Esophagus squamous epithelium (tissue), 5 donors: ENCODE data around the gene CLEC2L. TPM values are rescaled to one million over a fixed set of nuclear protein-coding genes. Genes with fewer than 3 reads are reported as not detected.

Experiments
- DNase-seq: peaks from one replicate; lab custom pipeline; 2025; lab: John Stamatoyannopoulos, UW
- H3K27ac ChIP-seq, 4 donors: fragments of 200-600 bp; sonication (generic); one replicate each; pipeline ENCODE4 v1.5.1; 2016 to 2019; ENCODE audit warnings: mild to moderate bottlenecking in 1 of 4
- H3K27me3 ChIP-seq, 4 donors: fragments of 200-600 bp; sonication (generic); 1 replicate in 3 of 4; 2 replicates in 1 of 4; pipeline versions ENCODE4 v1.5.1 to v1.6.0; 2017 to 2021; ENCODE audit warnings: antibody characterized with exemption in 1 of 4
- H3K36me3 ChIP-seq, 3 donors: fragments of 200-600 bp; sonication (generic); one replicate each; pipeline ENCODE4 v1.5.1; 2016 to 2019
- H3K4me1 ChIP-seq, 3 donors: fragments of 200-600 bp; sonication (generic); one replicate each; pipeline ENCODE4 v1.5.1; 2017 to 2019
- H3K4me3 ChIP-seq, 4 donors: fragments of 200-600 bp; sonication (generic); 1 replicate in 3 of 4; 2 replicates in 1 of 4; pipeline ENCODE4 v1.5.1; 2016 to 2019; ENCODE audit warnings: mild to moderate bottlenecking in 2 of 4, moderate library complexity in 1 of 4
- H3K9me3 ChIP-seq, 3 donors: fragments of 200-600 bp; sonication (generic); one replicate each; pipeline ENCODE4 v1.5.1; 2016 to 2019
- POLR2A ChIP-seq, 4 donors: fragments of 450-650 bp; IDR thresholded peaks; one replicate each; pipeline ENCODE4 v1.6.1; 2017; ENCODE audit warnings: antibody characterized with exemption in 4 of 4, mild to moderate bottlenecking in 4 of 4, moderate library complexity in 3 of 4
- WGBS, 2 donors: methylation state at CpG; one replicate each; pipeline ENCODE4 v1.1.5; 2018; 5-methylcytosine and 5-hydroxymethylcytosine counted together
- intact Hi-C: fragments of 100-400 bp; cut with DNase I; formaldehyde crosslinking; loops from one replicate; pipeline ENCODE4 v1.15.0; 2022
- total RNA-seq, 4 donors: library from RNA; depleted of rRNA; stranded (reverse); fragments of >200 nt; gene quantifications; one replicate each; pipeline ENCODE4 v1.1.0, GENCODE V29; 2016
- TF ChIP-seq, protein P1 (sequence below), 6 experiments: fragments of 450-650 bp in 4 of 6; fragments of 200-600 bp in 2 of 6; sonication (generic) in 2 of 6; IDR thresholded peaks; one replicate each; pipeline ENCODE4 v1.5.1; 2016 to 2019; ENCODE audit warnings: antibody characterized with exemption in 6 of 6, mild to moderate bottlenecking in 4 of 6, moderate library complexity in 4 of 6
- donor health status: DM: yes; HTN: yes; CAD: no.

The CLEC2L gene
- total RNA-seq, 4 donors from 2014 or later, result not detected

DNA sequence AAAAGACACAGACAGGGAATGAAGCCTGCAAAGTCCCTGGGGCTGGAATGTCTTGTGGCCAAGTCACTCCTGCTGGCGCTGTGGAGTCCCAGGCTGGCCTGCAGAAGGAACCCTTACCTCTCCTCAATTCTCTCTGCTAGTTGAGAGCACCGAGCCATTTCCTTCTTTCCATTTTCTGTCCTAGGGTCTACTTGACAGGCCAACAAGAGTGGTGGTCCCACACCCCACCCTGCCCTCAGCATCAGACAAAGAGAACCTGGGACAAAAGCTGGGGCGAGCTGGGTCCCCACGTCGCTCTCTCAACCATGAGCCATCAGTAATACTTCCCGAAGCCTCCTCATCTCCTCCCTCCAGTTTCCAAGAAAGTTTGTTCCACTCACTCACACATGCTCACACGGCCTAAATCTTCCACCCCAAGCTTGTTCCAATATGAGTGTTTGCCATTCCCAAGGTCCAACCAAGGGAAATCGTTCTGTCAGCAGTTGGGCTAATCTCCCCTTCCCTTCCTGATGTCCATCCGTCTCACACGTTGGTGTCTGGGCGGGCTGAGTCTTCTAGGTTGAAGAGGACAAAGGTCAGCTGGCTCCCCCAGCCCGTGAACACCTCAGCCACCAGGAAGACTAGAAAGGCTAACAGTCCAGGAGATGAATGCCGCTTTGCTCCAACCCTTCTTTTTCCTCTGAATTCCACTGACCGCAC lies 44.3 kb downstream of the CLEC2L start:
- 88 to 92% methylated on average over 11 to 14 of the region's 14 CpGs for WGBS, 2 donors
- Histone ChIP-seq H3K4me3 (no peak overlapping the region), H3K4me1 (no peaks in the 10 kb centered on the region), H3K36me3 (peaks cover 2 to 78% (median 9%) of the 10 kb centered on the region in 3 donors), H3K27me3 (no peaks in the 10 kb centered on the region), H3K27ac (no peak overlapping the region), H3K9me3 (no peaks in the 10 kb centered on the region)
- DNase-seq, result no peak
- TF ChIP-seq POLR2A (IDR thresholded peaks at IDR 0.05), result no peak
- TF ChIP-seq, protein P1, sequence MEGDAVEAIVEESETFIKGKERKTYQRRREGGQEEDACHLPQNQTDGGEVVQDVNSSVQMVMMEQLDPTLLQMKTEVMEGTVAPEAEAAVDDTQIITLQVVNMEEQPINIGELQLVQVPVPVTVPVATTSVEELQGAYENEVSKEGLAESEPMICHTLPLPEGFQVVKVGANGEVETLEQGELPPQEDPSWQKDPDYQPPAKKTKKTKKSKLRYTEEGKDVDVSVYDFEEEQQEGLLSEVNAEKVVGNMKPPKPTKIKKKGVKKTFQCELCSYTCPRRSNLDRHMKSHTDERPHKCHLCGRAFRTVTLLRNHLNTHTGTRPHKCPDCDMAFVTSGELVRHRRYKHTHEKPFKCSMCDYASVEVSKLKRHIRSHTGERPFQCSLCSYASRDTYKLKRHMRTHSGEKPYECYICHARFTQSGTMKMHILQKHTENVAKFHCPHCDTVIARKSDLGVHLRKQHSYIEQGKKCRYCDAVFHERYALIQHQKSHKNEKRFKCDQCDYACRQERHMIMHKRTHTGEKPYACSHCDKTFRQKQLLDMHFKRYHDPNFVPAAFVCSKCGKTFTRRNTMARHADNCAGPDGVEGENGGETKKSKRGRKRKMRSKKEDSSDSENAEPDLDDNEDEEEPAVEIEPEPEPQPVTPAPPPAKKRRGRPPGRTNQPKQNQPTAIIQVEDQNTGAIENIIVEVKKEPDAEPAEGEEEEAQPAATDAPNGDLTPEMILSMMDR (IDR thresholded peaks at IDR 0.05), result no peak
- intact Hi-C loops, result no loop called here

DNA sequence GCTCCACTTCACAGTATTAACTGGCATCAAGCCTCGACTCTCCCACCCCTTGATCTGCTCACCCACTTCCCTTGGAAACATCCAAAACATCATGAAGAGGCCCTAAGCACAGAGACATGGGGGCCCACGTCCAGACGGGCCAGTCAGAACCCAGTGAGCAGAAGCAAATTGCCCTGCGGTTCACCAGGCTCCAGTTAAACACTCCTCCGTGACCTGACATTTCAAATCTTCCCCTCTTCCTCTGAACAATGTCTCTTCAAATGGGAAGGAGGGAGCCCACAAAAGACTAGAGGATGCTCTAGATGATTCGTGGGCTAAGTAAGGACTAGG lies 44.8 kb downstream of the CLEC2L start:
- Histone ChIP-seq H3K27ac (no peak overlapping the region), H3K27me3 (no peaks in the 10 kb centered on the region), H3K4me3 (no peak overlapping the region), H3K9me3 (no peaks in the 10 kb centered on the region), H3K4me1 (no peaks in the 10 kb centered on the region), H3K36me3 (peaks cover 6 to 83% (median 14%) of the 10 kb centered on the region in 3 donors)
- 92 to 100% methylated on average over 2 to 4 of the region's 6 CpGs for WGBS, 2 donors
- TF ChIP-seq, protein P1 (IDR thresholded peaks at IDR 0.05), result no peak
- no peak for TF ChIP-seq POLR2A (IDR thresholded peaks at IDR 0.05)
- intact Hi-C loops, result no loop called here
- no peak for DNase-seq

- peaks cover 6 to 85% (median 20%) of the 10 kb centered on the region in 3 donors for H3K36me3 ChIP-seq
- 90 to 98% methylated on average over 3 to 8 of the region's 12 CpGs for WGBS, 2 donors
These were observed 45.5 kb downstream of the CLEC2L start for GRCh38 chr7:139568813-139569490.

DNA sequence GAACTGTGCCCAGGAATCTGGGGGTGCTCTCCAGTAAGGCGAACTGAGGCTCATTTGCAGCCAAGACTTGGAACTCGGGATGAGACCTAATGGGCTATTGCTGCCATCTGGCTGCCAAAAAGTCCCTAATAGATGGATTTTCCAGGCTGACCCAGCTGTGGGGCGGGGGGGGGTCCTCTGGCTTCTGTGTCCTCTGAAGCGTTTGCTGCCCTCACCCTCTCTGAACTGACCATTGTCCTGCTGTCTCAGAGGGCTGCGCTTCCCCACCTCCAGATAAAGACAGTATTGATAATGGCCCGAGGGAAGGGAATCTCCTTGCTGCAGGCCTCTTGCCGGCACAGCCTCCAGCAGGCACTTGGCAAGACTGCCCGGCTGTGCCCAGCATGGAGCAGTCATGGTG lies 46.6 kb downstream of the CLEC2L start:
- peaks cover 17 to 91% (median 27%) of the 10 kb centered on the region in 3 donors for H3K36me3 ChIP-seq
- WGBS, 2 donors, result 74 to 81% methylated on average over 5 of the region's 8 CpGs
- no peak overlapping the region for H3K27ac ChIP-seq
- no peaks in the 10 kb centered on the region for H3K9me3 ChIP-seq
- no peak overlapping the region for H3K4me3 ChIP-seq
- TF ChIP-seq, protein P1 (IDR thresholded peaks at IDR 0.05), result no peak
- TF ChIP-seq POLR2A (IDR thresholded peaks at IDR 0.05), result no peak
- no peaks in the 10 kb centered on the region for H3K27me3 ChIP-seq
- H3K4me1 ChIP-seq, result no peaks in the 10 kb centered on the region
- no peak for DNase-seq
- intact Hi-C loops, result no loop called here

More at GRCh38 chr7:139568813-139569490, 45.5 kb downstream of the CLEC2L start:
- no peaks in the 10 kb centered on the region for H3K4me1 ChIP-seq
- intact Hi-C loops, result no loop called here
- H3K27ac ChIP-seq, result no peak overlapping the region
- H3K4me3 ChIP-seq, result no peak overlapping the region
- H3K27me3 ChIP-seq, result no peaks in the 10 kb centered on the region
- TF ChIP-seq, protein P1 (IDR thresholded peaks at IDR 0.05), result no peak
- no peak for TF ChIP-seq POLR2A (IDR thresholded peaks at IDR 0.05)
- no peak for DNase-seq
- H3K9me3 ChIP-seq, result no peaks in the 10 kb centered on the region

GRCh38 chr7:139570626-139571025 lies 47.1 kb downstream of the CLEC2L start:
- intact Hi-C loops, result no loop called here
- TF ChIP-seq, protein P1 (IDR thresholded peaks at IDR 0.05), result no peak
- TF ChIP-seq POLR2A (IDR thresholded peaks at IDR 0.05), result no peak
- WGBS, 2 donors, result 83 to 84% methylated on average over 5 of the region's 5 CpGs
- H3K4me1 ChIP-seq, result no peaks in the 10 kb centered on the region
- H3K36me3 ChIP-seq, result peaks cover 17 to 96% (median 32%) of the 10 kb centered on the region in 3 donors
- no peak for DNase-seq
- H3K27me3 ChIP-seq, result no peaks in the 10 kb centered on the region
- no peak overlapping the region for H3K27ac ChIP-seq
- no peak overlapping the region for H3K4me3 ChIP-seq
- no peaks in the 10 kb centered on the region for H3K9me3 ChIP-seq
